IMR-90 (cell line): ENCODE measurements around the gene GPC5. TPM values are rescaled to one million over a fixed set of nuclear protein-coding genes. Genes with fewer than 3 reads are reported as not detected.

Experiments used
- ATAC-seq: fragments of 200-7000 bp; cut with Tn5 transposase; 2 replicates; pipeline ENCODE4 v1.9.1; 2020; ENCODE audit warnings: low read depth, mild to moderate bottlenecking, moderate library complexity
- BruUV-seq: library from RNA; stranded (reverse); fragments of 400-500 nt; replicated peaks from 2 replicates; lab custom pipeline; 2021; lab: Mats Ljungman, UMichigan
- CTCF ChIA-PET: fragments of 300-600 bp; formaldehyde crosslinking; extraction: SDS; loops from one replicate; lab custom pipeline; 2021; ENCODE audit warnings: antibody characterized with exemption; lab: Yijun Ruan, JAX
- POLR2A ChIA-PET: fragments of 300-600 bp; sonication (Branson Sonifier 250); formaldehyde crosslinking; loops from one replicate; lab custom pipeline; 2022; ENCODE audit warnings: antibody characterized with exemption; ENCODE audit not compliant: unreplicated experiment; lab: Charles Lee
- DNase-seq: peaks from one replicate; pipeline ENCODE4 v3.0.0; 2013
- H2AFZ ChIP-seq: replicated peaks from 2 replicates; pipeline ENCODE3; 2013; ENCODE audit warnings: low read length, mild to moderate bottlenecking; ENCODE audit not compliant: poor library complexity
- H2AK5ac ChIP-seq: 2 replicates; pipeline ENCODE4 v1.6.1; 2013; ENCODE audit warnings: low read depth, low read length, inconsistent platforms
- H2AK9ac ChIP-seq: replicated peaks from 2 replicates; pipeline ENCODE3; 2013; ENCODE audit warnings: mild to moderate bottlenecking, low read depth, low read length, moderate library complexity; ENCODE audit not compliant: poor library complexity
- H2BK120ac ChIP-seq: 2 replicates; pipeline ENCODE4 v1.6.1; 2013; ENCODE audit warnings: low read depth, low read length, inconsistent platforms
- H2BK15ac ChIP-seq: 3 replicates; pipeline ENCODE4 v1.6.1; 2013; ENCODE audit warnings: low read depth, low read length, inconsistent platforms
- H2BK20ac ChIP-seq: 2 replicates; pipeline ENCODE4 v1.6.1; 2013; ENCODE audit warnings: low read depth, mild to moderate bottlenecking, inconsistent platforms, low read length, moderate library complexity
- H2BK5ac ChIP-seq: 2 replicates; pipeline ENCODE4 v1.6.1; 2013; ENCODE audit warnings: mild to moderate bottlenecking, low read depth, low read length, inconsistent platforms; ENCODE audit not compliant: poor library complexity, severe bottlenecking
- H3K14ac ChIP-seq: replicated peaks from 2 replicates; pipeline ENCODE4 v1.6.1; 2013; ENCODE audit warnings: low read depth, low read length, inconsistent platforms
- H3K18ac ChIP-seq: 2 replicates; pipeline ENCODE4 v1.6.1; 2013; ENCODE audit warnings: low read depth, low read length, control low read depth
- H3K23ac ChIP-seq: 2 replicates; pipeline ENCODE4 v1.6.1; 2013; ENCODE audit warnings: low read depth, low read length, inconsistent platforms
- H3K27ac ChIP-seq: 2 replicates; pipeline ENCODE4 v1.5.1; 2013; ENCODE audit warnings: mild to moderate bottlenecking, control low read depth, low read length; ENCODE audit not compliant: insufficient read depth
- H3K27me3 ChIP-seq: 2 replicates; pipeline ENCODE4 v1.6.1; 2013; ENCODE audit warnings: low read length; ENCODE audit not compliant: control insufficient read depth, insufficient read depth
- H3K36me3 ChIP-seq: 2 replicates; pipeline ENCODE4 v1.6.1; 2013; ENCODE audit warnings: low read length, mixed read lengths; ENCODE audit not compliant: control insufficient read depth, insufficient read depth
- H3K4ac ChIP-seq: 2 replicates; pipeline ENCODE4 v1.6.1; 2013; ENCODE audit warnings: low read depth, low read length, inconsistent platforms
- H3K4me1 ChIP-seq: 2 replicates; pipeline ENCODE4 v1.6.1; 2013; ENCODE audit warnings: low read length, mixed read lengths; ENCODE audit not compliant: control insufficient read depth, insufficient read depth
- H3K4me2 ChIP-seq: 2 replicates; pipeline ENCODE4 v1.6.1; 2013; ENCODE audit warnings: low read depth, mild to moderate bottlenecking, control low read depth, low read length, moderate library complexity
- H3K4me3 ChIP-seq: 2 replicates; pipeline ENCODE4 v1.5.1; 2013; ENCODE audit warnings: low read depth, mild to moderate bottlenecking, control low read depth, low read length, moderate library complexity; ENCODE audit not compliant: insufficient read depth
- H3K56ac ChIP-seq: 2 replicates; pipeline ENCODE4 v1.6.1; 2013; ENCODE audit warnings: low read length, inconsistent platforms; ENCODE audit not compliant: insufficient read depth; ENCODE audit errors: extremely low read depth
- H3K79me1 ChIP-seq, 2 experiments: 2 replicates each; pipeline ENCODE4 v1.6.1; 2013; ENCODE audit warnings: low read length in 2 of 2, inconsistent platforms in 1 of 2, low read depth in 1 of 2
- H3K9ac ChIP-seq: 2 replicates; pipeline ENCODE4 v1.6.1; 2013; ENCODE audit warnings: low read depth, low read length, control low read depth
- H3K9me1 ChIP-seq: 2 replicates; pipeline ENCODE4 v1.6.1; 2013; ENCODE audit warnings: low read length, inconsistent platforms; ENCODE audit not compliant: insufficient read depth
- H3K9me3 ChIP-seq: 2 replicates; pipeline ENCODE4 v1.6.1; 2013; ENCODE audit warnings: low read length; ENCODE audit not compliant: control insufficient read depth, insufficient read depth
- H4K20me1 ChIP-seq: 2 replicates; pipeline ENCODE4 v1.6.1; 2013; ENCODE audit warnings: low read length, inconsistent platforms; ENCODE audit not compliant: insufficient read depth
- H4K5ac ChIP-seq: 2 replicates; pipeline ENCODE4 v1.6.1; 2013; ENCODE audit warnings: mild to moderate bottlenecking, low read depth, low read length, control low read depth
- H4K8ac ChIP-seq, 2 experiments: 2 replicates each; pipeline ENCODE4 v1.6.1; 2013; ENCODE audit warnings: low read depth in 2 of 2, low read length in 2 of 2, control low read depth in 1 of 2, inconsistent platforms in 1 of 2
- H4K91ac ChIP-seq: 2 replicates; pipeline ENCODE4 v1.6.1; 2013; ENCODE audit warnings: low read depth, low read length, inconsistent platforms; ENCODE audit not compliant: insufficient read depth
- MAZ ChIP-seq: IDR thresholded peaks from 2 replicates; pipeline ENCODE4 v1.6.1; 2012; ENCODE audit warnings: low read depth, mild to moderate bottlenecking, low read length, improper control_type of control experiment, moderate library complexity, borderline replicate concordance
- NFE2L2 ChIP-seq: fragments of 150-350 bp; IDR thresholded peaks from 2 replicates; pipeline ENCODE4 v1.6.1; 2016; ENCODE audit warnings: low read depth, mild to moderate bottlenecking, low read length
- WGBS, 2 experiments: methylation state at CpG; one replicate each; pipeline versions ENCODE4 v1.1.5 to v1.1.7; 2013; ENCODE audit warnings: missing lambda C conversion rate in 2 of 2; ENCODE audit not compliant: insufficient read length in 1 of 2; ENCODE audit errors: extremely low coverage in 2 of 2; 5-methylcytosine and 5-hydroxymethylcytosine counted together
- dilution Hi-C: fragments of 300-500 bp; cut with HindIII; formaldehyde crosslinking; loops from one replicate; pipeline ENCODE4 v1.14.3; 2018; ENCODE audit warnings: low sequenced_read_pairs; ENCODE audit not compliant: unreplicated experiment
- in situ Hi-C: fragments of 300-500 bp; cut with MboI; formaldehyde crosslinking; loops from 3 replicates; pipeline ENCODE4 v1.14.3; 2019; ENCODE audit warnings: low sequenced_read_pairs, inconsistent platforms, mixed read lengths
- intact Hi-C: fragments of 100-400 bp; cut with micrococcal nuclease; formaldehyde crosslinking; loops from 2 replicates; pipeline ENCODE4 v1.10.0; 2022
- polyA plus RNA-seq, 3 experiments: library from polyadenylated mRNA; depleted of rRNA; stranded (reverse); fragments of >200 nt; gene quantifications; 2 replicates each; pipeline ENCODE4 v1.2.3, GENCODE V29; 2012; ENCODE audit warnings: low replicate concordance in 1 of 3
- total RNA-seq: library from RNA; depleted of rRNA; stranded (reverse); fragments of >200 nt; gene quantifications from 2 replicates; pipeline ENCODE4 v1.2.3, GENCODE V29; 2012

GPC5 gene
- total and polyA plus RNA-seq, 2 of the 4 experiments (the other 2 are of a cell fraction): 0.94 to 1.8 TPM

DNA sequence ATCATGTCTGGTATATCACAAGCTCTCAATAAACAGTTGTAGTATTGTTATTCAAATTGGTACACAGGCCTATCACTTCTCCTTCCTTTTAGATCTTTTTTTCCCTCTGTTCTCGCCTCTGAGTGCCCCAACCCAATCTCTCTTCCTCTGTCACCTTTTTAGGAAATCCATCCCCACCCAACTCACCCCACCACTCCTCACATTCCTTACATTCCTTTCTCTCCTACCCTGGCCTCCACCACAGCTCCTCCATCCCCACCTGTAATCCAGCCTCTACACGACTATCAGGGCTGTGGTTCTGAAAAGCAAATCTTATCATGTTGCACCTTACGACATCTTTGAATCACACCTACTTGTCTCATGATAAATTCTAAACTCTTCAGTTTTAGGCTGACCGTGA lies 1282.8 kb downstream of the GPC5 start:
- intact Hi-C loops (no loop called here), in situ Hi-C loops (no loop called here), dilution Hi-C loops (no loop called here)
- Histone ChIP-seq H3K27me3 (no peaks in the 10 kb centered on the region), H2BK20ac (no peak overlapping the region), H3K27ac (no peak overlapping the region), H3K4me1 (no peaks in the 10 kb centered on the region), H2AK5ac (no peak overlapping the region), H3K9me1 (no peaks in the 10 kb centered on the region), H3K56ac (no peak overlapping the region), H4K20me1 (no peaks in the 10 kb centered on the region), H3K23ac (no peak overlapping the region), H3K18ac (no peak overlapping the region), H2BK15ac (no peak overlapping the region), H3K9me3 (no peaks in the 10 kb centered on the region), H4K5ac (no peak overlapping the region), H2AFZ (no peak overlapping the region), H3K9ac (no peak overlapping the region), H2BK120ac (no peak overlapping the region), H4K91ac (no peak overlapping the region), H3K4me3 (no peak overlapping the region), H4K8ac (no peak overlapping the region), H3K4ac (no peak overlapping the region), H3K14ac (no peak overlapping the region), H2BK5ac (no peak overlapping the region), H3K36me3 (no peaks in the 10 kb centered on the region), H2AK9ac (no peak overlapping the region), H3K4me2 (no peak overlapping the region), H3K79me1 (no peaks in the 10 kb centered on the region)
- CTCF ChIA-PET: no interaction called here
- ATAC-seq (no peak), DNase-seq (no peak)
- TF ChIP-seq MAZ (no peak), NFE2L2 (no peak)
- no TSS peak for BruUV-seq
- 92% methylated on average over 3 of the region's 4 CpGs; no CpG with 5 or more reads in 1 of the 2 experiments for WGBS, 2 experiments
- POLR2A ChIA-PET: no interaction called here
